ENCODE measurements around the gene SUCO.
A peak's percentile ranks its signal among the peaks of the same experiment; 100 is the strongest.

SUCO gene

GRCh38 chr1:172630056-172630818 lies 97.3 kb downstream of the SUCO start:
- no peak for DNase-seq (ENCODE audit: low spot score in 2 of 2)
- no peak for ATAC-seq
- Mint-ChIP-seq H3K36me3 (no peaks in the 10 kb centered on the region), H3K9me3 (no peaks in the 10 kb centered on the region), H3K4me3 (no peak overlapping the region), H3K27ac (peak overlapping the region; percentile 29), H3K4me1 (peaks cover 34% of the 10 kb centered on the region)

GRCh38 chr1:172630868-172631267 lies 97.9 kb downstream of the SUCO start:
- Mint-ChIP-seq H3K36me3 (no peaks in the 10 kb centered on the region), H3K4me3 (no peak overlapping the region), H3K27ac (peak overlapping the region; percentile 29), H3K9me3 (no peaks in the 10 kb centered on the region), H3K4me1 (peaks cover 34% of the 10 kb centered on the region)
- no peak for DNase-seq (ENCODE audit: low spot score in 2 of 2)
- ATAC-seq = no peak

GRCh38 chr1:172637522-172637921 lies 104.6 kb downstream of the SUCO start:
- H3K9me3 Mint-ChIP-seq = peaks cover 2% of the 10 kb centered on the region
- ATAC-seq = peak; percentile 22
- H3K4me1 Mint-ChIP-seq = peaks cover 51% of the 10 kb centered on the region
- H3K27ac Mint-ChIP-seq = peak overlapping the region; percentile 100
- peaks cover 18% of the 10 kb centered on the region for H3K36me3 Mint-ChIP-seq
- DNase-seq (ENCODE audit: low spot score in 2 of 2) = no peak
- peak overlapping the region; percentile 78 for H3K4me3 Mint-ChIP-seq

- peak overlapping the region; percentile 78 for H3K4me3 Mint-ChIP-seq
- peaks cover 56% of the 10 kb centered on the region for H3K4me1 Mint-ChIP-seq
- no peak for ATAC-seq
- peaks cover 2% of the 10 kb centered on the region for H3K9me3 Mint-ChIP-seq
- H3K27ac Mint-ChIP-seq = peak overlapping the region; percentile 100
- DNase-seq (ENCODE audit: low spot score in 2 of 2) = no peak
- H3K36me3 Mint-ChIP-seq = peaks cover 18% of the 10 kb centered on the region
Observed at GRCh38 chr1:172638249-172638648, 105.3 kb downstream of the SUCO start.

GRCh38 chr1:172638885-172639831 lies 106.2 kb downstream of the SUCO start:
- peak overlapping the region; percentile 78 for H3K4me3 Mint-ChIP-seq
- peaks cover 2% of the 10 kb centered on the region for H3K9me3 Mint-ChIP-seq
- H3K36me3 Mint-ChIP-seq = peaks cover 18% of the 10 kb centered on the region
- DNase-seq (ENCODE audit: low spot score in 2 of 2) (peak; percentile 55 to 90), ATAC-seq (peak; percentile 91)
- H3K27ac Mint-ChIP-seq = peak overlapping the region; percentile 100
- H3K4me1 Mint-ChIP-seq = peaks cover 65% of the 10 kb centered on the region

GRCh38 chr1:172640111-172640510 lies 107.2 kb downstream of the SUCO start:
- DNase-seq (ENCODE audit: low spot score in 2 of 2) (no peak), ATAC-seq (no peak)
- peaks cover 18% of the 10 kb centered on the region for H3K36me3 Mint-ChIP-seq
- peaks cover 75% of the 10 kb centered on the region for H3K4me1 Mint-ChIP-seq
- H3K9me3 Mint-ChIP-seq = peaks cover 2% of the 10 kb centered on the region
- peak overlapping the region; percentile 100 for H3K27ac Mint-ChIP-seq
- H3K4me3 Mint-ChIP-seq = peak overlapping the region; percentile 78

- Mint-ChIP-seq H3K4me1 (peaks cover 89% of the 10 kb centered on the region), H3K4me3 (no peak overlapping the region), H3K36me3 (peaks cover 28% of the 10 kb centered on the region), H3K9me3 (peaks cover 2% of the 10 kb centered on the region), H3K27ac (no peak overlapping the region)
- ATAC-seq = no peak
- DNase-seq (ENCODE audit: low spot score in 2 of 2) = no peak
Observed at GRCh38 chr1:172641492-172641891, 108.5 kb downstream of the SUCO start.

GRCh38 chr1:172642970-172643369 lies 110.0 kb downstream of the SUCO start:
- Mint-ChIP-seq H3K4me3 (peak overlapping the region; percentile 25), H3K9me3 (no peaks in the 10 kb centered on the region)

GRCh38 chr1:172646653-172647052 lies 113.7 kb downstream of the SUCO start:
- ATAC-seq (no peak), DNase-seq (ENCODE audit: low spot score in 2 of 2) (no peak)
- Mint-ChIP-seq H3K27ac (peak overlapping the region; percentile 41), H3K36me3 (peaks cover 17% of the 10 kb centered on the region), H3K4me3 (peak overlapping the region; percentile 23), H3K9me3 (no peaks in the 10 kb centered on the region), H3K4me1 (peaks cover 56% of the 10 kb centered on the region)

More at GRCh38 chr1:172642970-172643369, 110.0 kb downstream of the SUCO start:
- no peak overlapping the region for H3K27ac Mint-ChIP-seq
- ATAC-seq = no peak
- DNase-seq (ENCODE audit: low spot score in 2 of 2) = no peak
- H3K36me3 Mint-ChIP-seq = peaks cover 28% of the 10 kb centered on the region
- peaks cover 89% of the 10 kb centered on the region for H3K4me1 Mint-ChIP-seq

GRCh38 chr1:172647110-172647564 lies 114.2 kb downstream of the SUCO start:
- Mint-ChIP-seq H3K9me3 (no peaks in the 10 kb centered on the region), H3K36me3 (peaks cover 17% of the 10 kb centered on the region), H3K4me3 (peak overlapping the region; percentile 23), H3K27ac (peak overlapping the region; percentile 41), H3K4me1 (peaks cover 56% of the 10 kb centered on the region)
- ATAC-seq (peak; percentile 78), DNase-seq (ENCODE audit: low spot score in 2 of 2) (peak in 1 of 2 donors; percentile 72)

GRCh38 chr1:172647987-172648386 lies 115.0 kb downstream of the SUCO start:
- H3K36me3 Mint-ChIP-seq = peaks cover 17% of the 10 kb centered on the region
- H3K4me3 Mint-ChIP-seq = peak overlapping the region; percentile 23
- ATAC-seq (peak; percentile 67), DNase-seq (ENCODE audit: low spot score in 2 of 2) (no peak)
- no peaks in the 10 kb centered on the region for H3K9me3 Mint-ChIP-seq
- peaks cover 53% of the 10 kb centered on the region for H3K4me1 Mint-ChIP-seq
- peak overlapping the region; percentile 41 for H3K27ac Mint-ChIP-seq

GRCh38 chr1:172650474-172651193 lies 117.7 kb downstream of the SUCO start:
- Mint-ChIP-seq H3K36me3 (peaks cover 16% of the 10 kb centered on the region), H3K4me1 (peaks cover 45% of the 10 kb centered on the region), H3K4me3 (no peak overlapping the region), H3K9me3 (peaks cover 3% of the 10 kb centered on the region), H3K27ac (peak overlapping the region; percentile 26)
- DNase-seq (ENCODE audit: low spot score in 2 of 2) (no peak), ATAC-seq (peak; percentile 81)

- Mint-ChIP-seq H3K4me1 (peaks cover 33% of the 10 kb centered on the region), H3K9me3 (peaks cover 3% of the 10 kb centered on the region), H3K27ac (no peak overlapping the region), H3K36me3 (no peaks in the 10 kb centered on the region), H3K4me3 (no peak overlapping the region)
- DNase-seq (ENCODE audit: low spot score in 2 of 2) (no peak), ATAC-seq (no peak)
Observed at GRCh38 chr1:172653015-172653709, 120.2 kb downstream of the SUCO start.

GRCh38 chr1:172654535-172654934 lies 121.6 kb downstream of the SUCO start:
- Mint-ChIP-seq H3K27ac (peak overlapping the region; percentile 23), H3K9me3 (peaks cover 3% of the 10 kb centered on the region), H3K4me3 (no peak overlapping the region), H3K36me3 (peaks cover 11% of the 10 kb centered on the region), H3K4me1 (peaks cover 40% of the 10 kb centered on the region)
- DNase-seq (ENCODE audit: low spot score in 2 of 2) (no peak), ATAC-seq (peak; percentile 51)
